HepG2 (cell line): ENCODE results near the gene SFRP2. TPM values are rescaled to one million over a fixed set of nuclear protein-coding genes. Genes with fewer than 3 reads are reported as not detected.

Experiments
- ATAC-seq: fragments of 200-7000 bp; cut with Tn5 transposase; 3 replicates; pipeline ENCODE4 v1.9.1; 2020; ENCODE audit warnings: mild to moderate bottlenecking, moderate library complexity
- BruUV-seq: library from RNA; stranded (reverse); fragments of 400-500 nt; replicated peaks from 2 replicates; lab custom pipeline; 2021; lab: Mats Ljungman, UMichigan
- CTCF ChIA-PET: fragments of 300-600 bp; formaldehyde crosslinking; extraction: SDS; loops from one replicate; lab custom pipeline; 2021; ENCODE audit warnings: low total read pairs, inconsistent platforms, low intra/inter-chr PET ratio; lab: Yijun Ruan, JAX
- POLR2A ChIA-PET: fragments of 350-600 bp; sonication (Branson Sonifier 250); formaldehyde crosslinking; loops from one replicate; lab custom pipeline; 2020; ENCODE audit warnings: antibody characterized with exemption, inconsistent platforms; lab: Yijun Ruan, JAX
- DNase-seq: peaks from one replicate; pipeline ENCODE4 v3.0.0-alpha.2; 2015; ENCODE audit warnings: low spot score
- FAIRE-seq: peaks from 3 replicates; lab custom pipeline; 2011; peaks lifted over from hg19 to GRCh38; lab: Jason Lieb, UNC
- H2AFZ ChIP-seq: one replicate; pipeline ENCODE4 v1.6.1; 2011; ENCODE audit warnings: low read length, inconsistent platforms
- H3K27ac ChIP-seq: fragments of 300-600 bp; 3 replicates; pipeline ENCODE4 v1.8.0; 2011; ENCODE audit warnings: mixed run types, mild to moderate bottlenecking, mixed read lengths, low read length, inconsistent platforms; ENCODE audit not compliant: insufficient read depth; ENCODE audit errors: extremely low read length
- H3K27me3 ChIP-seq, 2 experiments: fragments of 200-600 bp in 1 of 2; 2 replicates in 1 of 2; 3 replicates in 1 of 2; pipeline versions ENCODE4 v1.6.0 to v1.8.0; 2011; ENCODE audit warnings: low read length in 2 of 2, mild to moderate bottlenecking in 2 of 2, moderate library complexity in 2 of 2, inconsistent platforms in 1 of 2; ENCODE audit not compliant: insufficient read depth in 2 of 2, control insufficient read depth in 1 of 2
- H3K36me3 ChIP-seq, 2 experiments: fragments of 200-600 bp in 1 of 2; replicated peaks in 1 of 2; 2 replicates in 1 of 2; 3 replicates in 1 of 2; pipeline versions ENCODE4 v1.5.1 to v1.8.0; 2011; ENCODE audit warnings: low read length in 2 of 2, inconsistent platforms in 1 of 2; ENCODE audit not compliant: insufficient read depth in 2 of 2, control insufficient read depth in 1 of 2
- H3K4me1 ChIP-seq: 2 replicates; pipeline ENCODE4 v1.5.1; 2012; ENCODE audit warnings: low read length, inconsistent platforms; ENCODE audit not compliant: insufficient read depth
- H3K4me2 ChIP-seq: 2 replicates; pipeline ENCODE4 v1.6.0; 2011; ENCODE audit warnings: low read depth, low read length, inconsistent platforms
- H3K4me3 ChIP-seq, 3 experiments: fragments of 200-600 bp in 1 of 3; sonication (generic), shearing (Covaris generic) in 1 of 3; replicated peaks in 1 of 3; 2 replicates each; pipeline ENCODE4 v1.5.1; 2011 to 2016; ENCODE audit warnings: low read length in 3 of 3, inconsistent platforms in 2 of 3, low read depth in 2 of 3, mild to moderate bottlenecking in 2 of 3, control low read depth in 1 of 3, mixed read lengths in 1 of 3; ENCODE audit not compliant: insufficient read depth in 1 of 3
- H3K79me2 ChIP-seq: one replicate; pipeline ENCODE4 v1.6.1; 2011; ENCODE audit warnings: low read length, inconsistent platforms; ENCODE audit not compliant: insufficient read depth
- H3K9ac ChIP-seq: 2 replicates; pipeline ENCODE4 v1.6.0; 2011; ENCODE audit warnings: mild to moderate bottlenecking, low read depth, low read length, inconsistent platforms; ENCODE audit not compliant: insufficient read depth
- H3K9me3 ChIP-seq: 2 replicates; pipeline ENCODE4 v1.5.1; 2012; ENCODE audit warnings: mild to moderate bottlenecking, low read length
- H4K20me1 ChIP-seq: 2 replicates; pipeline ENCODE4 v1.6.0; 2011; ENCODE audit warnings: inconsistent platforms, mild to moderate bottlenecking, low read length, moderate library complexity; ENCODE audit not compliant: insufficient read depth
- EEA1 ChIP-seq: sonication (generic); formaldehyde crosslinking; IDR thresholded peaks from 2 replicates; pipeline ENCODE4 v1.5.1; 2020; ENCODE audit warnings: mild to moderate bottlenecking, missing genetic modification reagents, borderline replicate concordance
- FOXA3 ChIP-seq: IDR thresholded peaks from 2 replicates; pipeline ENCODE4 v1.6.1; 2016; ENCODE audit warnings: missing genetic modification reagents, missing compliant biosample characterization
- FOXO4 ChIP-seq: sonication (generic); formaldehyde crosslinking; conservative IDR thresholded peaks from 2 replicates; pipeline ENCODE4 v1.8.1; 2023; ENCODE audit warnings: missing genetic modification reagents
- HCFC1 ChIP-seq: fragments of 150-350 bp; IDR thresholded peaks from 2 replicates; pipeline ENCODE4 v1.6.1; 2014; ENCODE audit warnings: low read depth, low read length
- MEIS1 ChIP-seq: sonication (generic); formaldehyde crosslinking; IDR thresholded peaks from 2 replicates; pipeline ENCODE4 v1.9.0; 2021; ENCODE audit warnings: mild to moderate bottlenecking, missing genetic modification reagents, moderate library complexity, borderline replicate concordance
- SALL2 ChIP-seq: sonication (generic); formaldehyde crosslinking; IDR thresholded peaks from 2 replicates; pipeline ENCODE4 v1.8.1; 2023; ENCODE audit warnings: mild to moderate bottlenecking, missing genetic modification reagents, inconsistent platforms
- ZNF274 ChIP-seq: sonication (generic); formaldehyde crosslinking; IDR thresholded peaks from 2 replicates; pipeline ENCODE4 v1.5.1; 2020; ENCODE audit warnings: mild to moderate bottlenecking, missing genetic modification reagents
- ZNF34 ChIP-seq: sonication (generic); formaldehyde crosslinking; IDR thresholded peaks from 2 replicates; pipeline ENCODE4 v1.4.0; 2020; ENCODE audit warnings: mild to moderate bottlenecking, missing genetic modification reagents, borderline replicate concordance
- ZNF343 ChIP-seq: sonication (generic); formaldehyde crosslinking; IDR thresholded peaks from 2 replicates; pipeline ENCODE4 v1.4.0; 2020; ENCODE audit warnings: mild to moderate bottlenecking, missing genetic modification reagents
- ZNF496 ChIP-seq: sonication (generic); formaldehyde crosslinking; IDR thresholded peaks from 2 replicates; pipeline ENCODE4 v1.8.1; 2023; ENCODE audit warnings: mild to moderate bottlenecking, moderate library complexity, missing genetic modification reagents; ENCODE audit not compliant: insufficient replicate concordance
- WGBS: methylation state at CpG from one replicate; pipeline ENCODE4 v1.1.6; 2017; ENCODE audit warnings: low lambda C conversion rate; 5-methylcytosine and 5-hydroxymethylcytosine counted together
- in situ Hi-C: cut with HindIII; loops from 2 replicates; pipeline ENCODE4 v1.10.0; 2017; ENCODE audit warnings: low pct_unique_long_range_greater_than_20kb; ENCODE audit not compliant: extremely low pct_ligation_motif_present
- intact Hi-C: fragments of 100-400 bp; cut with micrococcal nuclease; formaldehyde crosslinking; loops from one replicate; pipeline ENCODE4 v1.10.0; 2022; ENCODE audit not compliant: unreplicated experiment
- polyA plus RNA-seq, 8 experiments: library from polyadenylated mRNA; depleted of rRNA in 3 of 8; stranded (reverse) in 7 of 8; unstranded in 1 of 8; fragments of >200 nt; fragmentation: Illumina TruSeq in 4 of 8; extraction: Trizol in 4 of 8; gene quantifications; 2 replicates each; pipeline versions ENCODE4 v1.2.1 to v1.2.3, GENCODE V29; 2011 to 2016; ENCODE audit warnings: low read depth in 4 of 8, missing spikeins in 1 of 8, mixed read lengths in 1 of 8; ENCODE audit not compliant: insufficient read depth in 1 of 8
- total RNA-seq, 5 experiments: library from RNA; depleted of rRNA; stranded (reverse); fragments of >200 nt; fragmentation: Illumina TruSeq; extraction: Trizol; gene quantifications; 2 replicates each; pipeline ENCODE4 v1.2.3, GENCODE V29; 2016; ENCODE audit warnings: low read depth in 1 of 5
- TF ChIP-seq, protein P1 (sequence below): sonication (generic); formaldehyde crosslinking; IDR thresholded peaks from 2 replicates; pipeline ENCODE4 v1.4.0; 2020; ENCODE audit warnings: mild to moderate bottlenecking, missing genetic modification reagents
- TF ChIP-seq, protein P2 (sequence below): sonication (generic); formaldehyde crosslinking; IDR thresholded peaks from 2 replicates; pipeline ENCODE4 v1.8.1; 2023; ENCODE audit warnings: missing genetic modification reagents, inconsistent platforms, borderline replicate concordance
- TF ChIP-seq, protein P3 (sequence below): sonication (generic); formaldehyde crosslinking; IDR thresholded peaks from 2 replicates; pipeline ENCODE4 v1.4.0; 2020; ENCODE audit warnings: missing genetic modification reagents, borderline replicate concordance

The SFRP2 gene
- total and polyA plus RNA-seq, 2 of the 13 experiments (the other 11 are each of a cell fraction or from before 2014, with no cell fraction given) = not detected

DNA sequence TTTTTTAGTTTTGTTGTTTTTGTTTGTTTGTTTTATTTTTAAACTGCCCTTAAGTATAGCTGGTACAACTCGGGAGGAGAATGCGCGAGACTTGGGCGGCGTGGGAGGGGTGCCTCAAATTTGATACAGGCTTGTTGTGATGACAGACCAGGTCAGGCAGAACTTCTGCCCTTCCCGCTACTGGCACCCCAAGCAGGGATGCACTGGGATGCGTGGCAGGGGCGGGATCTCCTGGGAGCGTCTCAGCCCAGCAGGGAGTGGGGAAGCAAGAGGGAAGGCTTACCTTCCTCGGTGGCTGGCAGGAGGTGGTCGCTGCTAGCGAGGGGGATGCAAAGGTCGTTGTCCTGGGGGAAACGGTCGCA, 851 bp downstream of the SFRP2 start:
- H3K4me2 ChIP-seq = no peak overlapping the region
- intact Hi-C loops = loop anchor here (10.0 kb wide), 1 partner anchor 527 kb away; no protein-coding TSS in a partner anchor
- no peak overlapping the region for H3K4me3 ChIP-seq
- ATAC-seq = no peak
- no peak for FAIRE-seq
- no peaks in the 10 kb centered on the region for H3K4me1 ChIP-seq
- no peak overlapping the region for H3K9ac ChIP-seq
- ChIA-PET POLR2A (no interaction called here), CTCF (no interaction called here)
- H3K79me2 ChIP-seq = no peaks in the 10 kb centered on the region
- H3K27ac ChIP-seq = no peak overlapping the region
- no peak for TF ChIP-seq ZNF343
- TF ChIP-seq EEA1 (CRISPR knock-in tag) = no peak
- TF ChIP-seq SALL2 (CRISPR knock-in tag) = no peak
- TF ChIP-seq ZNF496 (CRISPR knock-in tag) = no peak
- TF ChIP-seq MEIS1 (CRISPR knock-in tag) = no peak
- H3K9me3 ChIP-seq = no peaks in the 10 kb centered on the region
- H3K36me3 ChIP-seq = no peaks in the 10 kb centered on the region
- H4K20me1 ChIP-seq = no peaks in the 10 kb centered on the region
- WGBS = 18% methylated on average over 14 of the region's 15 CpGs
- in situ Hi-C loops = no loop called here
- DNase-seq = no peak
- no peak overlapping the region for H2AFZ ChIP-seq
- peaks cover 2 to 31% of the 10 kb centered on the region in 2 experiments; a peak in 4 of 5 replicates for H3K27me3 ChIP-seq
- BruUV-seq = no TSS peak

- no peak for DNase-seq
- ChIA-PET POLR2A (no interaction called here), CTCF (no interaction called here)
- H3K27me3 ChIP-seq = peaks cover 2 to 31% of the 10 kb centered on the region in 2 experiments; a peak in 4 of 5 replicates
- ATAC-seq = no peak
- H3K27ac ChIP-seq = no peak overlapping the region
- in situ Hi-C loops (no loop called here), intact Hi-C loops (loop anchor here (10.0 kb wide), 1 partner anchor 527 kb away; no protein-coding TSS in a partner anchor)
- no peaks in the 10 kb centered on the region for H3K4me1 ChIP-seq
- H3K9ac ChIP-seq = no peak overlapping the region
- no peak overlapping the region for H2AFZ ChIP-seq
- H3K4me3 ChIP-seq = no peak overlapping the region
- no peaks in the 10 kb centered on the region for H3K9me3 ChIP-seq
- no peak for FAIRE-seq
- H3K36me3 ChIP-seq = no peaks in the 10 kb centered on the region
- no TSS peak for BruUV-seq
- H3K4me2 ChIP-seq = no peak overlapping the region
- H3K79me2 ChIP-seq = no peaks in the 10 kb centered on the region
- H4K20me1 ChIP-seq = no peaks in the 10 kb centered on the region
- 19% methylated on average over 5 of the region's 5 CpGs for WGBS
- TF ChIP-seq ZNF274 (no peak), FOXO4 (CRISPR knock-in tag) (no peak), HCFC1 (no peak), FOXA3 (no peak), ZNF34 (CRISPR knock-in tag) (no peak)
- TF ChIP-seq, protein P1, sequence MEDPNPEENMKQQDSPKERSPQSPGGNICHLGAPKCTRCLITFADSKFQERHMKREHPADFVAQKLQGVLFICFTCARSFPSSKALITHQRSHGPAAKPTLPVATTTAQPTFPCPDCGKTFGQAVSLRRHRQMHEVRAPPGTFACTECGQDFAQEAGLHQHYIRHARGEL (CRISPR knock-in tag) = no peak
- TF ChIP-seq, protein P2, sequence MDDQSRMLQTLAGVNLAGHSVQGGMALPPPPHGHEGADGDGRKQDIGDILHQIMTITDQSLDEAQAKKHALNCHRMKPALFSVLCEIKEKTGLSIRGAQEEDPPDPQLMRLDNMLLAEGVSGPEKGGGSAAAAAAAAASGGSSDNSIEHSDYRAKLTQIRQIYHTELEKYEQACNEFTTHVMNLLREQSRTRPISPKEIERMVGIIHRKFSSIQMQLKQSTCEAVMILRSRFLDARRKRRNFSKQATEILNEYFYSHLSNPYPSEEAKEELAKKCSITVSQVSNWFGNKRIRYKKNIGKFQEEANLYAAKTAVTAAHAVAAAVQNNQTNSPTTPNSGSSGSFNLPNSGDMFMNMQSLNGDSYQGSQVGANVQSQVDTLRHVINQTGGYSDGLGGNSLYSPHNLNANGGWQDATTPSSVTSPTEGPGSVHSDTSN (CRISPR knock-in tag) = no peak
- TF ChIP-seq, protein P3, sequence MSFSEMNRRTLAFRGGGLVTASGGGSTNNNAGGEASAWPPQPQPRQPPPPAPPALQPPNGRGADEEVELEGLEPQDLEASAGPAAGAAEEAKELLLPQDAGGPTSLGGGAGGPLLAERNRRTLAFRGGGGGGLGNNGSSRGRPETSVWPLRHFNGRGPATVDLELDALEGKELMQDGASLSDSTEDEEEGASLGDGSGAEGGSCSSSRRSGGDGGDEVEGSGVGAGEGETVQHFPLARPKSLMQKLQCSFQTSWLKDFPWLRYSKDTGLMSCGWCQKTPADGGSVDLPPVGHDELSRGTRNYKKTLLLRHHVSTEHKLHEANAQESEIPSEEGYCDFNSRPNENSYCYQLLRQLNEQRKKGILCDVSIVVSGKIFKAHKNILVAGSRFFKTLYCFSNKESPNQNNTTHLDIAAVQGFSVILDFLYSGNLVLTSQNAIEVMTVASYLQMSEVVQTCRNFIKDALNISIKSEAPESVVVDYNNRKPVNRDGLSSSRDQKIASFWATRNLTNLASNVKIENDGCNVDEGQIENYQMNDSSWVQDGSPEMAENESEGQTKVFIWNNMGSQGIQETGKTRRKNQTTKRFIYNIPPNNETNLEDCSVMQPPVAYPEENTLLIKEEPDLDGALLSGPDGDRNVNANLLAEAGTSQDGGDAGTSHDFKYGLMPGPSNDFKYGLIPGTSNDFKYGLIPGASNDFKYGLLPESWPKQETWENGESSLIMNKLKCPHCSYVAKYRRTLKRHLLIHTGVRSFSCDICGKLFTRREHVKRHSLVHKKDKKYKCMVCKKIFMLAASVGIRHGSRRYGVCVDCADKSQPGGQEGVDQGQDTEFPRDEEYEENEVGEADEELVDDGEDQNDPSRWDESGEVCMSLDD (CRISPR knock-in tag) = no peak
Measured at GRCh38 chr4:153787575-153787974, 1.3 kb downstream of the SFRP2 start.
